Neuronal stem cell (in vitro differentiated cells): ENCODE data around the gene SAP30L.

Source experiments
- DNase-seq: peaks from one replicate; pipeline ENCODE4 v3.0.0-alpha.2; 2013; ENCODE audit warnings: low spot score
- H2AFZ ChIP-seq: one replicate; pipeline ENCODE4 v1.6.1; 2013; ENCODE audit warnings: mild to moderate bottlenecking, low read length, inconsistent platforms
- H2AK5ac ChIP-seq: 2 replicates; pipeline ENCODE4 v1.6.1; 2013; ENCODE audit warnings: low read depth, mild to moderate bottlenecking, inconsistent platforms, low read length, moderate library complexity, mixed read lengths
- H2BK120ac ChIP-seq: 2 replicates; pipeline ENCODE4 v1.6.1; 2013; ENCODE audit warnings: low read depth, mild to moderate bottlenecking, inconsistent platforms, low read length, moderate library complexity, mixed read lengths
- H2BK12ac ChIP-seq: one replicate; pipeline ENCODE4 v1.6.1; 2013; ENCODE audit warnings: low read length, inconsistent platforms
- H2BK15ac ChIP-seq: 2 replicates; pipeline ENCODE4 v1.6.1; 2013; ENCODE audit warnings: mild to moderate bottlenecking, low read length, inconsistent platforms, mixed read lengths
- H2BK5ac ChIP-seq: one replicate; pipeline ENCODE4 v1.6.1; 2013; ENCODE audit warnings: inconsistent platforms, mild to moderate bottlenecking, low read length, moderate library complexity
- H3K14ac ChIP-seq: one replicate; pipeline ENCODE4 v1.6.1; 2013; ENCODE audit warnings: low read length, inconsistent platforms
- H3K18ac ChIP-seq: 2 replicates; pipeline ENCODE4 v1.6.1; 2013; ENCODE audit warnings: low read length, inconsistent platforms
- H3K23ac ChIP-seq: 2 replicates; pipeline ENCODE4 v1.6.1; 2013; ENCODE audit warnings: low read depth, mild to moderate bottlenecking, mixed read lengths, low read length, inconsistent platforms; ENCODE audit not compliant: poor library complexity
- H3K27ac ChIP-seq: replicated peaks from 3 replicates; pipeline ENCODE4 v1.5.1; 2013; ENCODE audit warnings: low read length, inconsistent platforms
- H3K27me3 ChIP-seq, 3 experiments: 2 replicates each; pipeline ENCODE4 v1.6.1; 2013; ENCODE audit warnings: low read length in 3 of 3, mild to moderate bottlenecking in 2 of 3, inconsistent platforms in 1 of 3, low read depth in 1 of 3, mixed read lengths in 1 of 3, moderate library complexity in 1 of 3; ENCODE audit not compliant: control insufficient read depth in 3 of 3, insufficient read depth in 3 of 3
- H3K36me3 ChIP-seq, 2 donors: replicated peaks in 1 of 2; 2 replicates each; pipeline ENCODE4 v1.6.1; 2013; ENCODE audit warnings: low read length in 2 of 2; ENCODE audit not compliant: control insufficient read depth in 2 of 2, insufficient read depth in 2 of 2
- H3K4ac ChIP-seq: 2 replicates; pipeline ENCODE4 v1.6.1; 2013; ENCODE audit warnings: inconsistent platforms, mild to moderate bottlenecking, low read length, moderate library complexity
- H3K4me1 ChIP-seq, 2 donors: 1 replicate in 1 of 2; 2 replicates in 1 of 2; pipeline ENCODE4 v1.6.1; 2013; ENCODE audit warnings: low read length in 2 of 2, low read depth in 1 of 2; ENCODE audit not compliant: control insufficient read depth in 2 of 2, insufficient read depth in 1 of 2
- H3K4me2 ChIP-seq: one replicate; pipeline ENCODE4 v1.6.1; 2013; ENCODE audit warnings: mild to moderate bottlenecking, low read length, inconsistent platforms; ENCODE audit not compliant: insufficient read depth, poor library complexity, severe bottlenecking
- H3K4me3 ChIP-seq, 2 donors: 2 replicates each; pipeline ENCODE4 v1.5.1; 2013; ENCODE audit warnings: low read length in 2 of 2, mild to moderate bottlenecking in 2 of 2, inconsistent platforms in 1 of 2, moderate library complexity in 1 of 2
- H3K79me1 ChIP-seq: one replicate; pipeline ENCODE4 v1.6.1; 2013; ENCODE audit warnings: low read depth, mild to moderate bottlenecking, inconsistent platforms, low read length, moderate library complexity
- H3K9ac ChIP-seq: one replicate; pipeline ENCODE4 v1.6.1; 2013; ENCODE audit warnings: mild to moderate bottlenecking, low read depth, low read length, inconsistent platforms; ENCODE audit not compliant: poor library complexity
- H3K9me3 ChIP-seq, 2 donors: replicated peaks in 1 of 2; 2 replicates each; pipeline versions ENCODE3 to v1.6.1; 2013; ENCODE audit warnings: low read length in 2 of 2, mild to moderate bottlenecking in 2 of 2, inconsistent platforms in 1 of 2, low read depth in 1 of 2, mixed read lengths in 1 of 2, moderate library complexity in 1 of 2; ENCODE audit not compliant: control insufficient read depth in 2 of 2, insufficient read depth in 1 of 2
- H4K8ac ChIP-seq: one replicate; pipeline ENCODE4 v1.6.1; 2013; ENCODE audit warnings: low read depth, mild to moderate bottlenecking, inconsistent platforms, low read length, moderate library complexity
- H4K91ac ChIP-seq: one replicate; pipeline ENCODE4 v1.6.1; 2013; ENCODE audit warnings: low read length, low read depth, mild to moderate bottlenecking, inconsistent platforms; ENCODE audit not compliant: poor library complexity
- WGBS, 2 donors: extraction: QIAGEN DNeasy Blood & Tissue Kit; methylation state at CpG; one replicate each; pipeline ENCODE4 v1.1.7; 2013; ENCODE audit warnings: missing lambda C conversion rate in 2 of 2, mixed read lengths in 1 of 2; ENCODE audit not compliant: insufficient read length in 2 of 2, insufficient replicate concordance in 1 of 2; ENCODE audit errors: extremely low coverage in 2 of 2; 5-methylcytosine and 5-hydroxymethylcytosine counted together

Gene SAP30L

GRCh38 chr5:154475591-154476353, 30.0 kb downstream of the SAP30L start:
- Histone ChIP-seq H3K9me3 (no peaks in the 10 kb centered on the region), H2BK5ac (no peak overlapping the region), H3K27me3 (peaks cover 74 to 100% (median 92%) of the 10 kb centered on the region in 3 experiments), H2BK15ac (peak overlapping the region; percentile 51), H3K14ac (no peak overlapping the region), H3K23ac (no peak overlapping the region), H3K9ac (no peak overlapping the region), H3K4me3 (no peak overlapping the region), H3K18ac (peak overlapping the region; percentile 64), H3K27ac (no peak overlapping the region), H3K4me2 (no peak overlapping the region), H2AK5ac (no peak overlapping the region), H2AFZ (peak overlapping the region; percentile 78), H4K91ac (no peak overlapping the region), H2BK12ac (no peak overlapping the region), H2BK120ac (no peak overlapping the region), H3K4ac (no peak overlapping the region), H3K36me3 (no peaks in the 10 kb centered on the region), H3K79me1 (no peaks in the 10 kb centered on the region), H3K4me1 (peaks cover 8 to 10% of the 10 kb centered on the region in 2 donors), H4K8ac (no peak overlapping the region)
- peak; percentile 38 for DNase-seq
- no CpG with 5 or more reads among the region's 46 CpGs for WGBS, 2 donors

- Histone ChIP-seq H2BK5ac (no peak overlapping the region), H3K18ac (peak overlapping the region; percentile 64), H3K4me3 (no peak overlapping the region), H2BK120ac (no peak overlapping the region), H2AFZ (peak overlapping the region; percentile 78), H4K91ac (no peak overlapping the region), H2AK5ac (peak overlapping the region; percentile 19), H3K27ac (no peak overlapping the region), H3K9me3 (no peaks in the 10 kb centered on the region), H3K9ac (no peak overlapping the region), H3K36me3 (no peaks in the 10 kb centered on the region), H3K23ac (no peak overlapping the region), H3K4me2 (no peak overlapping the region), H3K79me1 (no peaks in the 10 kb centered on the region), H3K4ac (no peak overlapping the region), H3K14ac (no peak overlapping the region), H4K8ac (no peak overlapping the region), H2BK12ac (no peak overlapping the region), H2BK15ac (peak overlapping the region; percentile 51), H3K27me3 (peaks cover 78 to 100% (median 92%) of the 10 kb centered on the region in 3 experiments), H3K4me1 (peaks cover 8 to 10% of the 10 kb centered on the region in 2 donors)
- DNase-seq = no peak
- WGBS, 2 donors = no CpG with 5 or more reads among the region's 38 CpGs
Measured at GRCh38 chr5:154476354-154477205, 30.8 kb downstream of the SAP30L start.

DNA sequence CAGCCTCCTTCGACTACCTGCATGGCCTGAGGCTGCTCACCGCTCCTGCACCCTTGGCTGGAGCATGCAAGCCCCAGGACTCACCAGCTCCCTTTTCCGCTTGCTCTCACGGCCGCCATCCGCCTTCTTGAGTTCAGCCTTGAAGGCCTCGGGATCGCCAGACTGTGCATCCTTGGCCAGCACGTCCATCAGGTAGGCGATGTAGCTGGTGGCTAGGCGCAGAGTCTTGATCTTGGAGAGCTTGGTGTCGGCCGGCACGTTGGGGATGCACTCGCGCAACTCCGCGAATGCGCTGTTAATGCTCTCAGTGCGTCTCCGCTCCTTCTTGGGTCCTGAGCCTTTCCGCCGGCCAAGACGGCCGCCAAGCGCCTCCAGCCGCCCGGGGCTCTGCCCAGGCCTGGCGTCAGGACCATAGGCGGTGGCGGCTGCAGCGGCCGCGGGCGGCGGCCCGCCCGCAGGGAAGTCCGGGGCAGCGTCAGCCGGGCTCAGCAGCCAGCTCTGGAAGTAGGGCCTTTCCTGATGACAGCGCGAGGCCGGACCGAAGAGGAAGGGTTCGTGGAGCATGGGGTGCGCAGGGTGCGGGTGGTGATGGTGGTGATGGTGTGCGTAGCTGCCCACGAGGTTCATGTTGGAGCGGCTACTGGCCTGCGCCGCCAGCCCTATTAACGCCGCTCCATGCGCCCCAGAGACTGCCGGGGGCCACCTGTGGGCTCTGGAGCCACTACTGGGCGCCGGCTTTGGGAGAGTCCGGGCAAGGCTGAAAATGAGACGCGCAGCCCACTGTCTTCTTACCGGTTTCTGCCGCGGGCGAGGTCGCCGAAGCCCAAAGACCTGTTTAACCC, 31.8 kb downstream of the SAP30L start:
- Histone ChIP-seq H3K9me3 (no peaks in the 10 kb centered on the region), H3K4me2 (peak overlapping the region; percentile 76), H3K18ac (peak overlapping the region; percentile 46), H3K23ac (peak overlapping the region; percentile 62), H3K4me3 (peak overlapping the region in 1 of 2 donors; percentile 50), H3K4me1 (peaks cover 8 to 10% of the 10 kb centered on the region in 2 donors), H4K91ac (no peak overlapping the region), H2BK15ac (peak overlapping the region; percentile 38), H2BK12ac (no peak overlapping the region), H2BK5ac (no peak overlapping the region), H4K8ac (no peak overlapping the region), H2BK120ac (no peak overlapping the region), H3K36me3 (no peaks in the 10 kb centered on the region), H3K79me1 (no peaks in the 10 kb centered on the region), H3K27ac (no peak overlapping the region), H3K9ac (peak overlapping the region; percentile 73), H2AK5ac (no peak overlapping the region), H2AFZ (peak overlapping the region; percentile 79), H3K27me3 (peaks cover 85 to 100% (median 99%) of the 10 kb centered on the region in 3 experiments), H3K14ac (no peak overlapping the region), H3K4ac (no peak overlapping the region)
- DNase-seq = peak; percentile 48
- WGBS, 2 donors = no CpG with 5 or more reads among the region's 68 CpGs
